Activated naive CD4-positive, alpha-beta T cell treated with anti-CD3 and anti-CD28 coated beads, Interleukin-2, amount 10 ng/mL, durations not matched to agents 7 days and 5 days (primary cell): ENCODE results near the gene ZMIZ1.
"Not testable (repeated sequence)": the region's sequence is repeated elsewhere in the genome, so short reads cannot be mapped to it uniquely, and the experiment has no call there.

Experiments
- CTCF ChIA-PET: fragments of 350-600 bp; sonication (Branson Sonifier 250); formaldehyde crosslinking; loops from one replicate; lab custom pipeline; 2021; ENCODE audit warnings: antibody characterized with exemption; lab: Charles Lee
- DNase-seq: peaks from one replicate; pipeline ENCODE4 v3.0.0-alpha.2; 2020
- H3K27ac Mint-ChIP-seq: one replicate; pipeline ENCODE4 v1.8.0; 2021; ENCODE audit warnings: mild to moderate bottlenecking, moderate library complexity, mixed read lengths
- H3K27me3 Mint-ChIP-seq: one replicate; pipeline ENCODE4 v1.8.0; 2021; ENCODE audit warnings: mild to moderate bottlenecking, mixed read lengths
- H3K36me3 Mint-ChIP-seq: one replicate; pipeline ENCODE4 v1.8.0; 2021; ENCODE audit warnings: mixed read lengths
- H3K4me1 Mint-ChIP-seq: one replicate; pipeline ENCODE4 v1.8.0; 2021; ENCODE audit warnings: mixed read lengths
- H3K4me3 Mint-ChIP-seq: one replicate; pipeline ENCODE4 v1.8.0; 2021; ENCODE audit warnings: mild to moderate bottlenecking, moderate library complexity, mixed read lengths
- H3K9me3 Mint-ChIP-seq: one replicate; pipeline ENCODE4 v1.8.0; 2021; ENCODE audit warnings: mixed read lengths

The ZMIZ1 gene

GRCh38 chr10:79026806-79027146 is 42.0 kb upstream of the ZMIZ1 start:
- H3K27ac Mint-ChIP-seq: no peak overlapping the region
- H3K9me3 Mint-ChIP-seq: no peaks in the 10 kb centered on the region
- peaks cover 13% of the 10 kb centered on the region for H3K4me1 Mint-ChIP-seq
- H3K4me3 Mint-ChIP-seq: no peak overlapping the region
- no peak for DNase-seq
- H3K36me3 Mint-ChIP-seq: no peaks in the 10 kb centered on the region
- CTCF ChIA-PET: no interaction called here
- H3K27me3 Mint-ChIP-seq: peaks cover 22% of the 10 kb centered on the region

- no peak overlapping the region for H3K4me3 Mint-ChIP-seq
- no peaks in the 10 kb centered on the region for H3K36me3 Mint-ChIP-seq
- CTCF ChIA-PET: interaction anchor here (0.7 kb wide), 1 partner anchor 53 kb away, joined by 4 read pairs; no protein-coding TSS in a partner anchor
- H3K4me1 Mint-ChIP-seq: peaks cover 13% of the 10 kb centered on the region
- no peak overlapping the region for H3K27ac Mint-ChIP-seq
- H3K9me3 Mint-ChIP-seq: no peaks in the 10 kb centered on the region
- H3K27me3 Mint-ChIP-seq: peaks cover 22% of the 10 kb centered on the region
- no peak for DNase-seq
These were observed 41.4 kb upstream of the ZMIZ1 start for GRCh38 chr10:79027147-79028055.

GRCh38 chr10:79028056-79028430 is 40.7 kb upstream of the ZMIZ1 start:
- no peak overlapping the region for H3K4me3 Mint-ChIP-seq
- H3K27ac Mint-ChIP-seq: no peak overlapping the region
- no peak for DNase-seq
- H3K9me3 Mint-ChIP-seq: no peaks in the 10 kb centered on the region
- peaks cover 13% of the 10 kb centered on the region for H3K4me1 Mint-ChIP-seq
- no peaks in the 10 kb centered on the region for H3K36me3 Mint-ChIP-seq
- peaks cover 22% of the 10 kb centered on the region for H3K27me3 Mint-ChIP-seq
- CTCF ChIA-PET: no interaction called here

GRCh38 chr10:79028451-79029010 is 40.2 kb upstream of the ZMIZ1 start:
- H3K4me1 Mint-ChIP-seq: peaks cover 13% of the 10 kb centered on the region
- CTCF ChIA-PET: no interaction called here

GRCh38 chr10:79029478-79030390 is 39.0 kb upstream of the ZMIZ1 start:
- H3K9me3 Mint-ChIP-seq: no peaks in the 10 kb centered on the region
- H3K4me1 Mint-ChIP-seq: peaks cover 13% of the 10 kb centered on the region
- peak; percentile 8 for DNase-seq
- CTCF ChIA-PET: interaction anchor here (1.0 kb wide), 1 partner anchor 168 kb away, joined by 4 read pairs; no protein-coding TSS in a partner anchor
- peaks cover 26% of the 10 kb centered on the region for H3K27me3 Mint-ChIP-seq
- no peaks in the 10 kb centered on the region for H3K36me3 Mint-ChIP-seq
- no peak overlapping the region for H3K4me3 Mint-ChIP-seq
- H3K27ac Mint-ChIP-seq: no peak overlapping the region

More at GRCh38 chr10:79028451-79029010, 40.2 kb upstream of the ZMIZ1 start:
- no peaks in the 10 kb centered on the region for H3K9me3 Mint-ChIP-seq
- no peaks in the 10 kb centered on the region for H3K36me3 Mint-ChIP-seq
- no peak for DNase-seq
- peaks cover 22% of the 10 kb centered on the region for H3K27me3 Mint-ChIP-seq
- H3K27ac Mint-ChIP-seq: no peak overlapping the region
- H3K4me3 Mint-ChIP-seq: no peak overlapping the region

- CTCF ChIA-PET: interaction anchor here (1.0 kb wide), 1 partner anchor 167 kb away, joined by 4 read pairs; no protein-coding TSS in a partner anchor
- no peak for DNase-seq
- no peaks in the 10 kb centered on the region for H3K36me3 Mint-ChIP-seq
- H3K27ac Mint-ChIP-seq: no peak overlapping the region
- no peak overlapping the region for H3K4me3 Mint-ChIP-seq
- H3K9me3 Mint-ChIP-seq: no peaks in the 10 kb centered on the region
- peaks cover 30% of the 10 kb centered on the region for H3K27me3 Mint-ChIP-seq
- peaks cover 8% of the 10 kb centered on the region for H3K4me1 Mint-ChIP-seq
These were observed 38.1 kb upstream of the ZMIZ1 start for GRCh38 chr10:79030705-79031104.

GRCh38 chr10:79031723-79032122 is 37.0 kb upstream of the ZMIZ1 start:
- Mint-ChIP-seq H3K4me1 (peaks cover 5% of the 10 kb centered on the region), H3K9me3 (no peaks in the 10 kb centered on the region), H3K36me3 (no peaks in the 10 kb centered on the region), H3K27ac (no peak overlapping the region), H3K27me3 (peaks cover 30% of the 10 kb centered on the region), H3K4me3 (no peak overlapping the region)
- CTCF ChIA-PET: no interaction called here
- no peak for DNase-seq

- Mint-ChIP-seq H3K36me3 (no peaks in the 10 kb centered on the region), H3K4me1 (no peaks in the 10 kb centered on the region), H3K9me3 (no peaks in the 10 kb centered on the region), H3K27me3 (peaks cover 28% of the 10 kb centered on the region), H3K4me3 (no peak overlapping the region), H3K27ac (no peak overlapping the region)
- no peak for DNase-seq
- CTCF ChIA-PET: no interaction called here
These were observed 34.4 kb upstream of the ZMIZ1 start for GRCh38 chr10:79034271-79034876.

GRCh38 chr10:79036416-79036815 is 32.4 kb upstream of the ZMIZ1 start:
- H3K27ac Mint-ChIP-seq, H3K9me3 Mint-ChIP-seq, DNase-seq, H3K4me1 Mint-ChIP-seq, CTCF ChIA-PET, H3K4me3 Mint-ChIP-seq, H3K36me3 Mint-ChIP-seq: not testable (repeated sequence)
- peaks cover 17% of the 10 kb centered on the region for H3K27me3 Mint-ChIP-seq

- DNase-seq: no peak
- no peaks in the 10 kb centered on the region for H3K36me3 Mint-ChIP-seq
- peaks cover 2% of the 10 kb centered on the region for H3K4me1 Mint-ChIP-seq
- H3K27me3 Mint-ChIP-seq: peaks cover 23% of the 10 kb centered on the region
- no peaks in the 10 kb centered on the region for H3K9me3 Mint-ChIP-seq
- H3K27ac Mint-ChIP-seq: no peak overlapping the region
- H3K4me3 Mint-ChIP-seq: no peak overlapping the region
- CTCF ChIA-PET: no interaction called here
These were observed 30.5 kb upstream of the ZMIZ1 start for GRCh38 chr10:79038104-79038840.

GRCh38 chr10:79038841-79039201 is 29.9 kb upstream of the ZMIZ1 start:
- Mint-ChIP-seq H3K4me1 (peaks cover 4% of the 10 kb centered on the region), H3K27ac (no peak overlapping the region), H3K9me3 (no peaks in the 10 kb centered on the region), H3K36me3 (no peaks in the 10 kb centered on the region), H3K27me3 (peaks cover 23% of the 10 kb centered on the region), H3K4me3 (no peak overlapping the region)
- CTCF ChIA-PET: no interaction called here
- DNase-seq: no peak

GRCh38 chr10:79042639-79043411 is 25.9 kb upstream of the ZMIZ1 start:
- Mint-ChIP-seq H3K27me3 (peaks cover 11% of the 10 kb centered on the region), H3K4me1 (peaks cover 27% of the 10 kb centered on the region), H3K36me3 (no peaks in the 10 kb centered on the region), H3K9me3 (no peaks in the 10 kb centered on the region), H3K27ac (no peak overlapping the region), H3K4me3 (no peak overlapping the region)
- CTCF ChIA-PET: no interaction called here
- DNase-seq: no peak
